Fibroblast of peridontal ligament (primary cell): ENCODE results near the gene HYDIN.

Experiments used
- DNase-seq: peaks from one replicate; pipeline ENCODE4 v3.0.0-alpha.2; 2010; ENCODE audit errors: extremely low read depth

The HYDIN gene

DNA sequence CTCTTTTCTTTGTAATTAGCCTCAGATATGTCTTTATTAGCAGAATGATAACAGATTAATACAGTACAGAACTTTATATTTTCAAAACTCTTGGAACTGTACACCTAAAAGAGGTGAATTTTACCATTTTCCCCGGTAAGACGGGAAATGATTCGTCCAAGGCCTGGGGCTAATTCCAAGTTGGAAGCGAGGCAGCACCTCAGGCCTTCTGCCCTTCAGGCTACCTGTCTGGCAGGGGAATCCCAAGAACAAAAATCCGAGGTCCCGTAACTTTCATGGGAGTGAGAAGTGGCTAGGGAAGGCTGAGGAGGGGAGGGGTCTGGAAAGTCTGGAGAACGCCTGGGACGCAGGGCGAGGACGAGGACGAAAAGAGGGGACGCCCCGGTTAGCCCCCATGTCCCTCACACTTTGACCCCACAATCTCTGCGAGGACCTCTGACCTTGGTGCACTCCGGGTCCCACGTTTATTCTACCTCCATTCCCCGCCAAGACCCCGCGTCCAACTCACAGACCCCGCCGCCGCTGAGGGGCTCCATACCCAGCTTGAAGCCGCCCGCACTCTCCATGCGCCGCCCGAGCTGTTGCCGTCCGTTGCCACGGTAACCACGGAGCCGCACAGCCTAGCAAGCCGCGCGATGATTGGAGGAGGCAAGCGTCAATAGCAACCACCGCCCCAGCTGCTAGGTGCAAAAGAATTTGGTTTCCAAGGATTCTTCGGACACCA lies at the start of gene HYDIN:
Gene HYDIN, minus strand, starts transcription at position 601 of the 724 bp plus-strand sequence. CDS start 43,827 bp downstream, outside the sequence.
- peak; percentile 15 for DNase-seq

DNA sequence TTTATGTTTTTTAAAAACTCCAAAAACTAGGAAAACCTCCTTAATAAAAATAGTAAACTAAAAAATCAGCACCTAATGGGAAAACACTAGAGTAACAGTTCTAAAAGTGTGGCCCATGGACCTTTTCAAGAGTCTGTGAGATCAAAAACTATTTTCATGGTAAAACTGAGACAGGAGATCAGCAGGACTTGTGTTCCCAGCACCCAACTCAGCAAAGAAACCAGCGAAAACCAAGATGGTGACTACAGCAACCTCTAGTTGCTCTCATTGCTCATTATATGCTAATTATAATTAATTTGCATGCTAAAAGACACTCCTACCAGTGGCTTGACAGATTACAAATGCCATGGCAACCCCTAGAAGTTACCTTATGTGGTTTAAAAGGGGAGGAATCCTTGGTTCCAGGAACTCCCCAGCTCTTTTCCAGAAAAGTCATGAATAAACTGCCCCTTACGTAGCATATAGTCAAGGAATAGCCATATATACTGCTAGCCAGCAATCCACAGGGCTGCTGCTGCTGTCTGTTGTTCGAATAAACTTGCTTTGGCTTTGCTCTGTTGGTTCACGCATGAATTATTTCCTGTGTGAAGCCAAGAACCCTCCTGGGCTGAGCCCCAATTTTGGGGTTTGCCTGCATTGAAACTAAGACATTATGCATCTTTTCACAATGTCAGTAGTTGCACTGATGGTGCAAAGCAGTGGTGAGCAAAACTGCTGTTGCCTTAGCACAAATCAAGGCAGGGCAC lies 46.2 kb upstream of the HYDIN start:
- DNase-seq, result no peak

DNA sequence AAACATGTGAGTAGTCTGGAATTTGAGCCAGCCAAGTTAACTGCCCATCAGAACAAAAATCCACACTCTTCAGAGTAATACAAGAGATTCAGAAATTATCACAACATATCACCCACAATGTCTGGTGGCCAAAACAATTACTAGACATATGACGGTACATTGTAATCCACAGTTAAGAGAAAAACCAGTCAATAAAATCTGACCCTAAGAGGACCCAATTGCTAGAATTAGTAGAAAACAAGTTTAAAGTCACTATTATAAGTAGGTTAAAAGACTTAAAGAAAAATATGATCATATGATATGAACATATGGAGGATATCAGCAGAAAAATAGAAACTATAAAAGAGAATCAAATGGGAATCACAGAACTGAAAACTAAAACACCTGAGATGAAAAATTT lies 42.9 kb upstream of the HYDIN start:
- DNase-seq, result no peak

DNA sequence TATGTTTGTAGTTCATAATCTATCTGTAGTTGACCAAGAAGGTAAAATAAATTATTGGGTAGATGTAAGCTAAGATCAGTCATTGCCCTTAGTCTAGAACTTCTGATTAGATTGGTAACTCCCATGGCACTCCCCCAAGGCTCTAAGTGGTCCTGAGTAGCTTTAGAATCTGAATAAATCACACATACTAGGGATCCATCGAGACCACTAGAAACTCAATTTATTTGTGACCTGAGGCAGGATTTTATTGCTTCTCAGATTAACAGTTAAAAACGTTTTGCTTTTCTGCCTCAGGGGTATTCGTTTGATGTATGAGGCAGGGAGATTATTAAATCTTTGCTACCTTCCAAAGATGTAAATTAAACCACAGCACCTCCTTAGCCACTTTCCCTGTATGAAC lies 33.8 kb upstream of the HYDIN start:
- DNase-seq, result no peak

DNA sequence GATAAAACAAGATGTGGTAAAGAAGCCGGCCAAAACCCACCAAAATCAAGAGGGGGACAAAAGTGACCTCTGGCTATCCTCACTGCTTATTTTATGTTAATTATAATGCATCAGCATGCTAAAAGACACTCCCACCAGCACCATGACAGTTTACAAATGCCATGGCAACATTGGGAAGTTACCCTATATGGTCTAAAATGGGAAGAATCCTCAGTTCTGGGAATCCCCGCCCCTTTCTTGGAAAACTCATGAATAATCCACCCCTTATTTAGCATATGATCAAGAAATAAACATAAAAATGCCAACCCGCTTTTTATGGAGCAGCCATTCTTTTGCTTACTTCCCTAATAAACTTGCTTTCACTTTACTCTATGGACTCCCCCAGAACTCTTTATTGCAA lies 33.1 kb upstream of the HYDIN start:
- DNase-seq, result peak; percentile 18

DNA sequence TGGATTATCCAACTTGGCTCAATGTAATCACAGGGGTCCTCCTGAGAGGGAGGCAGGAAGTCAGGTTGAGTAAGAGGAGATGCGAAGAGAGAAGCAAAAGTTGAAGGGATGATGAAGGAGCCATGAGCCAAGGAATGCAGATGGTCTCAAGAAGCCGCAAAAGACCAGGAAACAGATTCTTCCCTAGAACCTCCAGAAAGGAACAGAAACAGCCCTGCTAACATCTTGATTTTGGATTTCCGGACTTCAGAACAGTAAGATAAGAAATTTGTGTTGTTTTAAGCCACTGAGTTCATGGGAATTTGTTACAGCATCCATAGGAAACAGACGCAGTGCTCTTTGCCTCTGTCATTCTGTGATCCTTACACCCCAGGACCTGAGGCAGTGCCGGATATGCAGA lies 31.9 kb upstream of the HYDIN start:
- no peak for DNase-seq

DNA sequence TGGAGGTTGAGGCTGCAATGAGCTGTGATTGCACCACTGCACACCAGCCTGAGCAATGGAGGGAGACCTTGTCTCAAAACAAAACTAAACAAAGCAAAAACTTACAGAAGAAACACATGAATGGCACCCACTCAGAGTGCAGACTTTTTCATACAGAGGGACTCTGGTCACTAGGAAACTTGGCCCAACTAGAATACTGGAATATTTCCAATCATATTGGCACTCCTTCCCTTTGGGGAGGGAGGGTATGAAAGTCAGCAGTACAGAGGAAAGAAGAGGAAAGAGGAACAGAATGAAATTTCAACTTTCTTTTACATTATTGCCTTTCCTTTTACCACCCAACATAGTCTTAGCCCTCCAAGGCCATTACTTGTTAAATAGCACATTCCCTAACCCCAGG lies 30.5 kb upstream of the HYDIN start:
- DNase-seq, result no peak

DNA sequence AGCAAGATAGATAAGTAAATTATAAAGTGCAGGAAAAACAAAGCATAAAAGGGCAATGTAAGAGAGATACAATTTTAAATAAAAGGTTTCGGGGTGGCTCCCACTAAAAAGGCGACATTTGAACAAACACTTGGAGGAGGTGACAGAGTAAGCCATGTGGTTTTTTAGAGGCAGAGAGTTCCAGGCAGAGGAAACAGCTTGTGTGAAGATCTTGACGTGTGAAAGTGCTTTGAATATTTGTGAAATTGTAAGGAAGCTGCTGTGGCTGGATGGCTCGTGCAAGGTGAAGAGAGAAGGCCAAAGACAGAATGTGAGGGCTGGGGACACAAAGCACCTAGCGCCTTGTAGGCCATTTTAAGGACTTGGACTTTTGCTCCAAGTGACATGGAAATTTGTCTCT lies 28.6 kb upstream of the HYDIN start:
- no peak for DNase-seq

DNA sequence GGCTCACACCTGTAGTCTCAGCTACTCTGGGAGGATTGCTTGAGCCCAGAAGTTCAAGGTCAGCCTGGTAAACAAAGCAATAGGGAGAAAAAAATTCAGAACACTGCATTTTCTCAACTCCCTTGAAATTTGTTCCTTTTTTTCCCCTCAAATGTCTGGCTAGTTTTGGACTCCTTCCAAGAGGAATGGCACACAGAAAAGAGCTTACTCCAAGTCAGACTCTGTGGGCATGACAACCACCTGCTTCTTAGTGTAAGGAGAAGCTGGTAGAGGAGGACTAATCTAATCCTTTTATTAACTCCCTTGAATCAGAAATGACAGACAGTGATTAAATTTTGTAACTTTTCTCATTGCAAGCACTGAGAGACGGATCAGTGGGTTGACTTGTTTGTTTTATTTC lies 27.9 kb upstream of the HYDIN start:
- no peak for DNase-seq

DNA sequence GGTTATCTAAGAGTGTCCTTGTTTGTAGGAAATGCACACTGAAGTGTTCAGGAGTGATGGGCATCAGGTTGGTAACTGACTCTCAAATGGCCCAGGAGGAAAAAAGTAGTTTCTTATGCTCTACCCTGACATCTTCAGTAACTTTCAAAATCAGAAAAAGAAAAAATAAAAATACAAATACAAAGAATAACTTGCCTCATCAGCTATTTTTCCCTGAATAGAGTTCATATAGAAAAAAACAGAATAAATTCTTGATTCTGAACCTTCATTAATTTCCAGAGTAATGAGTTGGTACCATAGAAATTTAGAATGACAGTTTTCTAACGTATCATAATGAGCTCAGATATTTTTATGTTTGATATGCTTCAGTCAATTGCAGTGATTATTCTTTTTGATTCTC lies 27.2 kb upstream of the HYDIN start:
- no peak for DNase-seq

DNA sequence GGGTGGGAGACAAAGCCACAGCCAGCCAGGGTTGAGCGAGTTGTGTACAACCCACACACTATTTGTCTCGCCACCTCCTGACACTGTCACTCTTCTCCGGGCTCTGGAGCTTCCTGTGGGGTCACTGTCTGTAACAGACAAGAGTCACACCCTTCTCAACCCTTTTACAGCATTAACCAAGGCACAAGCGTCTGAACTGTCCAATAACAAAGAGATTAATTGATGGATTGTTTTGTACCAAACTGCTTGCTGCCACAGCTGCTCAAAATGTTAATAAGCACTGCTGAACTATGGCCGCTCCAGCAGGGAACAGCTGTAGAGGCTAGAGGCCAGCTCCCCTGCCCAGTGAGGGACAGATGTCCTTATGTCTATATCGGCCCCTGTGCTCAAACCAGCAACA lies 25.2 kb upstream of the HYDIN start:
- no peak for DNase-seq

DNA sequence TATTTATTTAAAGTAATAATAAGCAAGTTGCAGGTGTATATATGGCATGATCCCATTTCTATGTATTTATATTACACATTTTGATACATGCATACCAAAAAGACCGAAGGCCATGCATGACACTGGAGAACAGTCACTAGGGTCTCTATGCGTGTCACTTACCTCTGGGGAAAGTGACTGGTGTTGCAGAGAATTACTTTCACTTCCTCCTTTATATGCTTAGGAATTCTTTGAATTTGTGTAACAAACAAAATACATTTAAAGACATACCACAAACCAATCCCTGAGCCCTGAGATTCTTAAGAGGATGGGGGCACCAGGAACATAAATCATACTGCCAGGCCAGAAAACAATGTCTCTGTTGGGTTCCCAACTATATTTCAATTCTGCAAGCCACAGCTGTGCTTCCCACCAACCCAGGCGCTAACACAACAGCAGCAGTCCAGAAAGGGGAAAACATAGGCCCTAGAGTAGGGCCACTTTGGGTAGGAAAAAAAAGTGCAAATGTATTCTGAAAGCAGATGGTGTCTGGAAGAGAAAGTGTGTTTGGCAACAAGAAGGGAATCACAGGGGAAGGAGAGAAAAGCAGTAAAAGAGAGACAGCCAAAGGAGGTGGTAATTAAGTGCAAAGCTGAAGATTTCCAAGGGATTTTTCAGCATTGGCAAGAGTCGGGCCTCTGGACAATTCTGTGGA lies 24.5 kb upstream of the HYDIN start:
- DNase-seq, result no peak

DNA sequence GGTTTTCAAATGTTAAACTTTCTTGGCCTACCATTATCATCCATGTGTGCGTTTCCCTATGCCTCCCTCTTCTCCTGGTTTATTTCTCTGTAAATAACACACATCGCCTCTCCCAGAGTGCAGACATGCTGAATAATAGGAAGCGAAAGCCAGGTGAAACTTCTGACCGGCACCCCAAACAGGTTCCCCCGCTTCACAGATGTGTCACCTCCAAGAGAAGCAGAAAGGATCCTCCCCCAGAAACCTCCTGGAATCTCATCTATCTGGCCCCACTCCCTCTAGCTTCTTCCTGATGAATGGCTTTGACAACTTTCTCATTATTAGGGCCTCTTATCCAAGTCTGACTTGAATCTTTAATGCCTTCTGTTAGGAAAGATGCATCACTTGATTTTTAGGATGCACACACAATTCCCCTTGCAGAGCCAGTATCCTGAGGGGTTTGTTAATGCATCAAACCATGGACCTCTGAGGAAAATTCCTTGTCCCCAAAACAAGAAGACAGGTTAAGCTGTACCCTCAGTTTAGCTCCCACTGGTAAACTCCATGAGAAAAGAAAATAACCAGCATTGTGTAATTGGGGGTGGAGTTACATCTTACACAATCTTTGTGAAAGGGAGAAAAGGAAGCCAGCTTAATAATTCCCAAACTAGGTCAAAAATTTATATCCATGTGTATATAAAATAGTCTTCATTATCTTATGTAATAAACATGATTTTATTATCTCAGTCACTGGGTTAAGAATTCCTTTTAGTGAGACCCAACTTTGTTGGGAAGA lies 20.1 kb upstream of the HYDIN start:
- DNase-seq, result no peak

DNA sequence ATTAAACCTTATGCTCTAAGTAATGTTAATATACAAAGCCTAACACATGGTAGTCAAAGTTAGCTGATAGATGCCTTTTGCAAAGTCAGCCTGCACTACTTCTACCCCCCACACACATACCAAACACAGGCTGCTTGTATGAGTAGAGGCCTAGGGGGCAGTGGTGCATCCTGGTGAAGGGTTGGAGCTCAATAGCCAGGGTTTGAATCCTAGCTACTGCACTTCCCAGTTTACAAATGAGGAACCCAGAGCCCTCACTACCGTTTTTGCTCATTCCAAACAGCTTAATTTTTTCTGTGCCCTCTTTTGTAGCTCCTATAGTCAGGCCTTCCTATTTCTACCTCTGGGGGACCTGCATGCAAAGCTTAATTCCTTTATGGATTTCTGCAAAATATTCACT lies 18.9 kb upstream of the HYDIN start:
- no peak for DNase-seq

DNA sequence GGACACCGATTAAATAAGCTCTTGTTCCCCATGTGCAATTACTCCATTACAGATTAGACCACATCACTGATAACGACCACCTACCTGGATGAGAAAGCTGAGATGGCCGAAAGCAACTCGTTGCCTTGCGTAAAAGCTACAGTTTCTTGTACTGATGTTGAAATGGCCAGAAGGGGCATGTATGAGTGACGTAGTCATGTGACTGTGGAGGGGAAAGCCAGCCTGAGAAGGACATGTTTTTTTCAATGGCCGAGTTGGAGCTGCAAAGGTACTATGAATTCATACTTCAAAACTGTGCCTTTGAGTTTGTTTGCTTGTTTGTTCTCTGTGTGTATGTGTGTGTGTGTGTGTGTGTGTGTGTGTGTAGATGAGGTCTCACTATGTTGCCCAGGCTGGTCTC lies 17.0 kb upstream of the HYDIN start:
- no peak for DNase-seq

DNA sequence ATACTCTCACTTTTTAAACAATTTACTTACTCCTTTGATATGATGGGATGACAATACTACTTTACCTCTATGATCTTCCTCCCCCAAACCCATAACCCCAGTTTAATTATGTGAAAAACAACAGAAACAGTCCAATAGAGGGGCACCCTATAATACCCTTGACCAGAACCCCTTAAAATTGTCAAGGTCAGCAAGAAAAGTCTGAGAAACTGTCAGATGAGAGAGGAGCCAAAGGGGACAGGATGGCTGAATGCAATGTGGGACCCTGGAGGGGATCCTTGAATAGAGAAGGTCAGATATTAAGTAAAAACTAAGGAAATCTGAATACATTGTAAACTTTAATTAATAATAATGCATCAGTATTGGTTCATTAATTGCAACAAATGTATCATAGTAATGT lies 15.8 kb upstream of the HYDIN start:
- no peak for DNase-seq

DNA sequence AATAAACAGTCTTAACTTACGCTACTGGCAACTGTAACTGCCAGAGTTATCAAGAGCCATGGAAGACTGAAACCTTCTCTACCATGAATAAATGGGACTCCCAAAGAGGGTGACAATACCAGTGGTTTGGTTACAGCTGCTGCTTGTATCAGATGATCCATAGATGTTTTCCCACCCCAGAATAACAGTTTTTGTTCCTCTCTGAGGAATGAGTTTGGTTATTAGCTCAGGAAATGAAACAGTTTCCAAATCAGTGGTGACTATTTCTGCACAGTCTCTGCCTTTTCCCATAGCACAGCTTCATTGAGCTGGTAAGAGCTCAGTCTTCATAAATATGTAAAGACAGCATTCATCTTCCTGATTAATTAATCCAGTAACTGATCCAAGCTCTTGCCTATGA lies 14.0 kb upstream of the HYDIN start:
- no peak for DNase-seq

DNA sequence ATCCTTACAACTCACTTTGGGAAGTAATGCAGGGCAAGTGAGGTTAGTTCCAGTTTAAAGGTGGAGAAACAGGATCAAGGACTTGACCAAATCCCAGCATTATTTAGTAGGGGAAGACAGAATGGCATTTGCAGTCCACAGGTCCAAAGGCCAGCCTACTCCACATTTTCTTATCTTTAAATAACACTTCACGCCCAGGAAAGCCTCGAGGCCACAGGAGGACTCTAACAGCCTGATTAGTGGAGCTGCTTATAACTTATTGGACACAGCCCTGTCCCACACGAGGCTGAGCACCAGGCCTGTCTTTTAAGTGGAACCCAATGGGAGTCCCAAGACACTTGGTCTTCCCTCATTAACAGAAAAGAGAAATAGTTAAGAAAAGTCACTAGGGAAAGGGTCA lies 12.1 kb upstream of the HYDIN start:
- DNase-seq, result no peak

DNA sequence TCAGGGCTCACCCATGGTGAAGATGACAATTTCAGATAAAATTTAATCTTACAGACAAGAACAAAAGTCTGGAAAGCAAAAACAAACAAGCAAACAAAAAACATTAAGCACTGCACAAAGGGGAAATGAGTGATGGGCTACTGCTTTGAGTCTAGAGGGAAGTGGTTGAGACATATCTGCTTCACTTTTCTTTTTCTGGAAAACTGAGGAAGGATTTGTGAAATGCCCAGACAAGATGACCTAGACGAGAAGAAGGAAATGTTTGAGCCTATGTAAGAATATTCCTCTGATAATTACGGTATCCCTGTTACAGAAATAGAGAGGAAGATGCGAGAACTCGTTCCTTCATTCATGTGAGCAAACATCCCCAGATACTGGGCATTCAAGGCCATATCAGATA lies 11.5 kb upstream of the HYDIN start:
- no peak for DNase-seq

DNA sequence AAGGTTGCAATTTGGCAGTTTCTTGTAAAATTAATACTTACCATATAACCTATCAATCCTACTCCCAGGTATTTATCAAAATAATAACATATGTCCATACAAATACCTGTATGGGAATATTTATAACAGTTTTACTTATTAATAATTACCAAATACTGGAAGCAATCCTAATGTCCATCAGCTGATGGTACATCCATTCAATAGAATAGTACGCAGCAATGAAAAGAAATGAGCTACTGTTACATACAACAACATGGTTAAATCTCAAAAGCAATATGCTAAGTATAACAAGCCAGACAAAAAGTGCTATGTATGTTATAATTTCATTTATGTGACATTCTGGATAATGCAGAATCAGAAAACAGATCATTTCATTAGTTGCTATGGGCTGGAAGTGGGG lies 1.2 kb downstream of the HYDIN start:
- no peak for DNase-seq

DNA sequence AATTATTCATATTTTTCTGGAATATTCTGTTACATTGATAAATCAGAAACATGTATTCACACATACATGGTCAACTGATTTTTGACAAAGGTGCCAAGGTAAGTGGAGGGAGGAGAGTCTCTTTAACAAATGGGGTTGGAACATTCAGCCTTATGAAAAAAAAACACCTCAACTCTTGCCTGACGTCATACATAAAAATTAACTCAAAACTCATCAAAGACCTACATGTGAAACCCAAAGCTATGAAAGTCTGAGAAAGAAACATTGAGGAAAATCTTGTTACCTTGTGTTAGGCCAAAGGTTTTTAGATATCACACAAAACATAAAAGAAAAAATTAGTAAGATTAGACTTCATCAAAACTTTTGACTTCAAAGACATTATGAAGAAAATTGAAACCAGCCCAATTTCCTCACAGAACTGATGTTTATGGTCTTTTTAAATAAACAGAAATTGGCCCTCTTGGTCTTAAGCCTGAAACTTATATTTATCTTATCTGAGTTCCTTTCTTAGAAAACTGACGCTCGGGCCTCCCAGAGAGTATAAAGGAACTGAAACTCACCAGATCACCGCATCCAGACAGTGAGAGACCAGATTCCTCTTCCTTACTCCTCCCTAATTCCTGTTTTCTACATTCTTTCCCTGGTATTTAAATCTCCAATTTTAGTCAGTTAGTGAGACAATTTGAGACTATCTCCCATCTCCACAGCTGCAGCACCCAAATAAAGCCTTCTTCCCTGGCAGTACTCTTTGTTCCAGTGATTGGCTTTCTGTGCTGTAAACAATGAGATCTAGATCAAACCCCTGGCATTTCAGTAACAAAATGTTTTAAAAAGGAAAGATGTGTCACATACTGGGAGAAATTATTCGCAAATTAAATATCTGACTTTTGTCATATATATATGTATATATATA lies 4.0 kb downstream of the HYDIN start:
- DNase-seq, result no peak
